Neural cell (in vitro differentiated cells): ENCODE data around the gene SPIB. TPM values are rescaled to one million over a fixed set of nuclear protein-coding genes. Genes with fewer than 3 reads are reported as not detected.

Source experiments
- H2AFZ ChIP-seq: fragments of 200-600, 300-800 bp; sonication (generic), shearing (Covaris generic); 2 replicates; pipeline ENCODE4 v1.6.0; 2014; ENCODE audit warnings: low read depth, mild to moderate bottlenecking, antibody characterized with exemption, low read length, moderate library complexity
- H3F3A ChIP-seq: fragments of 200-600 bp; shearing (Covaris generic); 2 replicates; pipeline ENCODE4 v1.6.1; 2016; ENCODE audit warnings: mild to moderate bottlenecking, moderate library complexity, mixed read lengths, antibody characterized with exemption, low read length; ENCODE audit not compliant: insufficient read depth, poor library complexity, severe bottlenecking
- H3K27ac ChIP-seq: fragments of 200-600, 300-800 bp; sonication (generic), shearing (Covaris generic); 2 replicates; pipeline ENCODE4 v1.5.1; 2014; ENCODE audit warnings: mild to moderate bottlenecking, low read length, moderate library complexity
- H3K27me3 ChIP-seq: fragments of 300-800, 200-600 bp; sonication (generic), shearing (Covaris generic); 2 replicates; pipeline ENCODE4 v1.6.0; 2014; ENCODE audit warnings: mild to moderate bottlenecking, low read depth, low read length, moderate library complexity; ENCODE audit not compliant: insufficient read depth
- H3K36me3 ChIP-seq: fragments of 300-800, 200-600 bp; sonication (generic), shearing (Covaris generic); 2 replicates; pipeline ENCODE4 v1.5.1; 2014; ENCODE audit warnings: mild to moderate bottlenecking, antibody characterized with exemption, low read length, moderate library complexity; ENCODE audit not compliant: insufficient read depth
- H3K4me2 ChIP-seq: fragments of 300-800, 200-600 bp; sonication (generic), shearing (Covaris generic); 2 replicates; pipeline ENCODE4 v1.6.0; 2014; ENCODE audit warnings: mild to moderate bottlenecking, low read length
- H3K4me3 ChIP-seq: fragments of 300-800, 200-600 bp; sonication (generic), shearing (Covaris generic); 2 replicates; pipeline ENCODE4 v1.5.1; 2014; ENCODE audit warnings: mild to moderate bottlenecking, low read length, moderate library complexity
- H3K79me2 ChIP-seq: fragments of 200-600 bp; shearing (Covaris generic); replicated peaks from 2 replicates; pipeline ENCODE4 v1.6.0; 2014; ENCODE audit warnings: mild to moderate bottlenecking, low read length, moderate library complexity; ENCODE audit not compliant: insufficient read depth
- H3K9ac ChIP-seq: fragments of 300-800, 200-600 bp; sonication (generic), shearing (Covaris generic); 2 replicates; pipeline ENCODE4 v1.6.1; 2016; ENCODE audit warnings: mild to moderate bottlenecking, low read length, mixed read lengths
- H3K9me2 ChIP-seq: fragments of 200-600 bp; shearing (Covaris generic); 2 replicates; pipeline ENCODE4 v1.6.1; 2016; ENCODE audit warnings: mild to moderate bottlenecking, low read length, mixed read lengths; ENCODE audit not compliant: insufficient read depth
- H3K9me3 ChIP-seq: fragments of 200-600, 300-800 bp; sonication (generic), shearing (Covaris generic); 2 replicates; pipeline ENCODE4 v1.6.1; 2016; ENCODE audit warnings: mild to moderate bottlenecking, mixed run types, low read length, moderate library complexity, mixed read lengths
- H4K20me1 ChIP-seq: fragments of 200-600 bp; shearing (Covaris generic); 2 replicates; pipeline ENCODE4 v1.6.1; 2016; ENCODE audit warnings: mild to moderate bottlenecking, mixed run types; ENCODE audit not compliant: insufficient read depth
- CTCF ChIP-seq: fragments of 450-650 bp; IDR thresholded peaks from 2 replicates; pipeline ENCODE4 v1.5.1; 2014; ENCODE audit warnings: antibody characterized with exemption, mild to moderate bottlenecking, moderate library complexity; ENCODE audit not compliant: poor library complexity, severe bottlenecking
- EP300 ChIP-seq: fragments of 450-650 bp; conservative IDR thresholded peaks from 2 replicates; pipeline ENCODE4 v1.6.1; 2014; ENCODE audit warnings: antibody characterized with exemption, mild to moderate bottlenecking, moderate library complexity; ENCODE audit not compliant: poor library complexity, severe bottlenecking
- EZH2 ChIP-seq: fragments of 200-600, 300-800 bp; shearing (Covaris generic), sonication (generic); IDR thresholded peaks from 2 replicates; pipeline ENCODE4 v1.6.1; 2014; ENCODE audit warnings: antibody characterized with exemption, low read length, borderline replicate concordance, mild to moderate bottlenecking; ENCODE audit not compliant: insufficient read depth, poor library complexity, severe bottlenecking
- MXI1 ChIP-seq: fragments of 450-650 bp; conservative IDR thresholded peaks from 2 replicates; pipeline ENCODE4 v1.6.1; 2014; ENCODE audit warnings: antibody characterized with exemption, mild to moderate bottlenecking; ENCODE audit not compliant: poor library complexity, severe bottlenecking
- POLR2AphosphoS5 ChIP-seq: IDR thresholded peaks from 2 replicates; pipeline ENCODE4 v1.6.1; 2012
- RAD21 ChIP-seq: fragments of 450-650 bp; conservative IDR thresholded peaks from 2 replicates; pipeline ENCODE4 v1.6.1; 2014; ENCODE audit warnings: antibody characterized with exemption, mild to moderate bottlenecking, moderate library complexity
- REST ChIP-seq: IDR thresholded peaks from 2 replicates; pipeline ENCODE4 v1.6.1; 2012; ENCODE audit warnings: borderline replicate concordance
- SMC3 ChIP-seq: fragments of 450-650 bp; conservative IDR thresholded peaks from 2 replicates; pipeline ENCODE4 v1.6.1; 2014; ENCODE audit warnings: antibody characterized with exemption, mild to moderate bottlenecking, moderate library complexity; ENCODE audit not compliant: poor library complexity
- TAF1 ChIP-seq: IDR thresholded peaks from 2 replicates; pipeline ENCODE4 v1.6.1; 2012; ENCODE audit warnings: low read depth
- polyA plus RNA-seq: library from polyadenylated mRNA; depleted of rRNA; stranded (reverse); fragments of >200 nt; gene quantifications from 2 replicates; pipeline ENCODE4 v1.2.3, GENCODE V29; 2014

SPIB gene
- polyA plus RNA-seq, 1 donor from 2014 or later = not detected

- H3K27ac ChIP-seq = no peak overlapping the region
- no peak overlapping the region for H2AFZ ChIP-seq
- no peaks in the 10 kb centered on the region for H3K9me2 ChIP-seq
- no peak overlapping the region for H3K4me3 ChIP-seq
- no peak overlapping the region for H3K9ac ChIP-seq
- TF ChIP-seq TAF1 = no peak
- no peak for TF ChIP-seq EZH2
- TF ChIP-seq REST = no peak
- TF ChIP-seq SMC3 = no peak
- no peak for TF ChIP-seq MXI1
- no peak for TF ChIP-seq CTCF
- no peak for TF ChIP-seq EP300
- no peak for TF ChIP-seq RAD21
- no peak for TF ChIP-seq POLR2AphosphoS5
- peaks cover under 1% of the 10 kb centered on the region for H3K27me3 ChIP-seq
- no peaks in the 10 kb centered on the region for H3K79me2 ChIP-seq
- no peaks in the 10 kb centered on the region for H3K36me3 ChIP-seq
- no peaks in the 10 kb centered on the region for H3K9me3 ChIP-seq
- no peaks in the 10 kb centered on the region for H3F3A ChIP-seq
- no peaks in the 10 kb centered on the region for H4K20me1 ChIP-seq
- H3K4me2 ChIP-seq = no peak overlapping the region
Observed at GRCh38 chr19:50413096-50413495, 5.6 kb upstream of the SPIB start.

GRCh38 chr19:50413531-50413930 lies 5.2 kb upstream of the SPIB start:
- H3K9me3 ChIP-seq = no peaks in the 10 kb centered on the region
- TF ChIP-seq EP300 (no peak), EZH2 (no peak), MXI1 (no peak), REST (no peak), CTCF (no peak), SMC3 (no peak), POLR2AphosphoS5 (no peak)
- H3K9ac ChIP-seq = no peak overlapping the region
- no peaks in the 10 kb centered on the region for H3K36me3 ChIP-seq
- no peaks in the 10 kb centered on the region for H3K9me2 ChIP-seq
- H3K4me2 ChIP-seq = no peak overlapping the region
- H3K27ac ChIP-seq = no peak overlapping the region
- no peaks in the 10 kb centered on the region for H4K20me1 ChIP-seq
- no peaks in the 10 kb centered on the region for H3F3A ChIP-seq
- H2AFZ ChIP-seq = no peak overlapping the region
- H3K79me2 ChIP-seq = no peaks in the 10 kb centered on the region
- H3K27me3 ChIP-seq = peaks cover 3% of the 10 kb centered on the region
- H3K4me3 ChIP-seq = no peak overlapping the region
